OCI-LY3 (cell line): ENCODE results near the gene NELL2.

Experiments
- H2AFZ ChIP-seq: fragments of 200-600, 300-600 bp; shearing (Covaris generic); 2 replicates; pipeline ENCODE4 v1.6.0; 2014; ENCODE audit warnings: antibody characterized with exemption, low read depth, low read length
- H3K27ac ChIP-seq: fragments of 200-600, 300-600 bp; sonication (generic); 2 replicates; pipeline ENCODE4 v1.5.1; 2014; ENCODE audit warnings: mild to moderate bottlenecking, low read length, moderate library complexity, mixed read lengths
- H3K27me3 ChIP-seq: fragments of 200-600, 300-600 bp; sonication (generic); 2 replicates; pipeline ENCODE4 v1.6.1; 2014; ENCODE audit warnings: low read depth, low read length, mixed read lengths
- H3K36me3 ChIP-seq: fragments of 200-600, 300-600 bp; sonication (generic); replicated peaks from 2 replicates; pipeline ENCODE3; 2014; ENCODE audit warnings: low read depth, low read length, mixed read lengths
- H3K4me1 ChIP-seq: fragments of 300-600, 200-600 bp; sonication (generic); 2 replicates; pipeline ENCODE4 v1.6.1; 2014; ENCODE audit warnings: low read length, mixed read lengths
- H3K4me2 ChIP-seq: fragments of 200-600, 300-600 bp; sonication (generic); 2 replicates; pipeline ENCODE4 v1.6.1; 2014; ENCODE audit warnings: low read length, mixed read lengths
- H3K4me3 ChIP-seq: fragments of 300-600, 200-600 bp; sonication (generic); 2 replicates; pipeline ENCODE4 v1.5.1; 2014; ENCODE audit warnings: antibody characterized with exemption, mild to moderate bottlenecking, low read length, moderate library complexity
- H3K79me2 ChIP-seq: fragments of 300-600, 200-600 bp; shearing (Covaris generic); 2 replicates; pipeline ENCODE4 v1.6.1; 2014; ENCODE audit warnings: mild to moderate bottlenecking, low read length, mixed read lengths
- H3K9ac ChIP-seq: fragments of 300-600, 200-600 bp; shearing (Covaris generic); 2 replicates; pipeline ENCODE4 v1.6.0; 2014; ENCODE audit warnings: mild to moderate bottlenecking, low read length, moderate library complexity
- H3K9me3 ChIP-seq: fragments of 200-600, 300-600 bp; shearing (Covaris generic); 2 replicates; pipeline ENCODE4 v1.6.1; 2014; ENCODE audit warnings: low read length, mixed read lengths; ENCODE audit not compliant: insufficient read depth
- H4K20me1 ChIP-seq: fragments of 200-600, 300-600 bp; sonication (generic); 2 replicates; pipeline ENCODE4 v1.6.1; 2016; ENCODE audit warnings: low read length, mixed read lengths; ENCODE audit not compliant: insufficient read depth
- CTCF ChIP-seq: fragments of 200-600, 300-600 bp; sonication (generic); IDR thresholded peaks from 2 replicates; pipeline ENCODE4 v1.5.1; 2014; ENCODE audit warnings: antibody characterized with exemption, low read length, low read depth
- EZH2phosphoT487 ChIP-seq: fragments of 200-600 bp; shearing (Covaris generic); IDR thresholded peaks from 2 replicates; pipeline ENCODE4 v1.6.1; 2018; ENCODE audit warnings: antibody characterized with exemption, mixed run types, low read depth

The NELL2 gene

GRCh38 chr12:44673811-44674210 lies 202.3 kb downstream of the NELL2 start:
- H3K36me3 ChIP-seq: no peaks in the 10 kb centered on the region
- H3K4me3 ChIP-seq: no peak overlapping the region
- no peaks in the 10 kb centered on the region for H3K9me3 ChIP-seq
- TF ChIP-seq CTCF: no peak
- H3K27ac ChIP-seq: no peak overlapping the region
- H3K27me3 ChIP-seq: peaks cover 4% of the 10 kb centered on the region; the same call in 1 of the 2 replicates
- H2AFZ ChIP-seq: no peak overlapping the region
- no peak overlapping the region for H3K4me2 ChIP-seq
- no peak overlapping the region for H3K9ac ChIP-seq
- H3K4me1 ChIP-seq: no peaks in the 10 kb centered on the region
- H3K79me2 ChIP-seq: no peaks in the 10 kb centered on the region
- no peaks in the 10 kb centered on the region for H4K20me1 ChIP-seq

GRCh38 chr12:44672042-44672441 lies 204.1 kb downstream of the NELL2 start:
- Histone ChIP-seq H3K36me3 (no peaks in the 10 kb centered on the region), H4K20me1 (no peaks in the 10 kb centered on the region), H2AFZ (no peak overlapping the region), H3K4me3 (no peak overlapping the region), H3K27me3 (no peaks in the 10 kb centered on the region), H3K9me3 (no peaks in the 10 kb centered on the region), H3K27ac (no peak overlapping the region), H3K4me1 (no peaks in the 10 kb centered on the region), H3K9ac (no peak overlapping the region), H3K79me2 (no peaks in the 10 kb centered on the region), H3K4me2 (no peak overlapping the region)
- TF ChIP-seq EZH2phosphoT487 (no peak), CTCF (no peak)

- H4K20me1 ChIP-seq: no peaks in the 10 kb centered on the region
- H3K4me3 ChIP-seq: no peak overlapping the region
- no peak overlapping the region for H2AFZ ChIP-seq
- no peaks in the 10 kb centered on the region for H3K36me3 ChIP-seq
- no peaks in the 10 kb centered on the region for H3K79me2 ChIP-seq
- no peaks in the 10 kb centered on the region for H3K9me3 ChIP-seq
- no peak overlapping the region for H3K4me2 ChIP-seq
- no peaks in the 10 kb centered on the region for H3K4me1 ChIP-seq
- TF ChIP-seq EZH2phosphoT487 (no peak), CTCF (no peak)
- no peak overlapping the region for H3K27ac ChIP-seq
- H3K27me3 ChIP-seq: no peaks in the 10 kb centered on the region
- H3K9ac ChIP-seq: no peak overlapping the region
These were observed 207.7 kb downstream of the NELL2 start for GRCh38 chr12:44668443-44668842.

- H3K27me3 ChIP-seq: no peaks in the 10 kb centered on the region
- H3K36me3 ChIP-seq: no peaks in the 10 kb centered on the region
- TF ChIP-seq CTCF (no peak), EZH2phosphoT487 (no peak)
- no peaks in the 10 kb centered on the region for H3K9me3 ChIP-seq
- H3K9ac ChIP-seq: no peak overlapping the region
- H3K79me2 ChIP-seq: no peaks in the 10 kb centered on the region
- H3K4me2 ChIP-seq: no peak overlapping the region
- H3K27ac ChIP-seq: no peak overlapping the region
- H3K4me3 ChIP-seq: no peak overlapping the region
- no peaks in the 10 kb centered on the region for H3K4me1 ChIP-seq
- no peak overlapping the region for H2AFZ ChIP-seq
- H4K20me1 ChIP-seq: no peaks in the 10 kb centered on the region
These were observed 208.7 kb downstream of the NELL2 start for GRCh38 chr12:44667461-44667860.
